GM12878 (cell line): Measurements from ENCODE around the gene ELMO3.

Source experiments
- ATF7 ChIP-seq: fragments of 450-650 bp; IDR thresholded peaks from 2 replicates; pipeline ENCODE4 v1.6.1; 2016; ENCODE audit warnings: low read depth, mild to moderate bottlenecking
- BHLHE40 ChIP-seq, 2 experiments: fragments of 450-650 bp in 1 of 2; IDR thresholded peaks; 2 replicates each; pipeline ENCODE4 v1.6.1; 2011 to 2017; ENCODE audit warnings: low read depth in 2 of 2, borderline replicate concordance in 1 of 2, improper control_type of control experiment in 1 of 2, low read length in 1 of 2, mild to moderate bottlenecking in 1 of 2
- EZH2 ChIP-seq: IDR thresholded peaks from 2 replicates; pipeline ENCODE4 v1.6.1; 2012; ENCODE audit warnings: low read depth, mild to moderate bottlenecking, control low read depth, inconsistent platforms, low read length, borderline replicate concordance; ENCODE audit not compliant: control insufficient read depth
- JUND ChIP-seq: IDR thresholded peaks from 2 replicates; pipeline ENCODE4 v1.6.1; 2012; ENCODE audit warnings: low read depth, mild to moderate bottlenecking, low read length, improper control_type of control experiment, moderate library complexity
- NR2F1 ChIP-seq: fragments of 450-650 bp; conservative IDR thresholded peaks from 2 replicates; pipeline ENCODE4 v1.6.1; 2017; ENCODE audit warnings: mild to moderate bottlenecking
- PML ChIP-seq: IDR thresholded peaks from 2 replicates; pipeline ENCODE4 v1.6.1; 2012; ENCODE audit warnings: low read length, inconsistent platforms
- POLR2A ChIP-seq: IDR thresholded peaks from 2 replicates; pipeline ENCODE4 v1.6.1; 2011; ENCODE audit warnings: low read depth, mild to moderate bottlenecking, low read length
- SMAD1 ChIP-seq: fragments of 450-650 bp; IDR thresholded peaks from 2 replicates; pipeline ENCODE4 v1.6.1; 2018; ENCODE audit warnings: mild to moderate bottlenecking, low read depth; ENCODE audit not compliant: partially characterized antibody
- SRF ChIP-seq, 2 experiments: IDR thresholded peaks; 2 replicates each; pipeline ENCODE4 v1.6.1; 2011; ENCODE audit warnings: low read depth in 2 of 2, low read length in 2 of 2, mild to moderate bottlenecking in 1 of 2, moderate library complexity in 1 of 2
- TAF1 ChIP-seq: IDR thresholded peaks from 2 replicates; pipeline ENCODE4 v1.6.1; 2011; ENCODE audit warnings: mild to moderate bottlenecking, low read depth, low read length, borderline replicate concordance
- TF ChIP-seq, protein P1 (sequence below): IDR thresholded peaks from 2 replicates; pipeline ENCODE4 v1.6.1; 2011; ENCODE audit warnings: low read depth, low read length, improper control_type of control experiment, borderline replicate concordance
- TF ChIP-seq, protein P2 (sequence below), 3 experiments: IDR thresholded peaks in 2 of 3; conservative IDR thresholded peaks in 1 of 3; 2 replicates each; pipeline ENCODE4 v1.5.1; 2011; ENCODE audit warnings: low read depth in 3 of 3, low read length in 3 of 3, mild to moderate bottlenecking in 3 of 3, control low read depth in 2 of 3, moderate library complexity in 2 of 3, inconsistent platforms in 1 of 3, mixed read lengths in 1 of 3; ENCODE audit not compliant: control insufficient read depth in 2 of 3, insufficient read depth in 1 of 3; ENCODE audit errors: extremely low read depth in 1 of 3

DNA sequence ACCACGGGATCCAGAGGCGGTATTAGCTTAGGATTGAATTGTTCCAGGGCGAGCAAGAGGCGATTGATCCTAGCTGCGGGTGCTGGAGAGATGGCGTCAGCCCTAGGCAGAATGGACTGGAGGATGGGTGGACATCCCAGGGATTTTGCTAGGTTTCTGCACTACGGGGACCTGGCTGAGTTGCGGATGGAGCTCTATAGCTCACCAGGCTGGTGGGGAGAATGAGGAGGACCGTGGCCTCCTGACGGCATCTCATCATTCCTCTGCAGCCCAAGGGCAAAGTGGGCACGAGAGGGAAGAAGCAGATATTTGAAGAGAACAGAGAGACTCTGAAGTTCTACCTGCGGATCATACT lies 28.6 kb downstream of the ELMO3 start:
- TF ChIP-seq BHLHE40 (IDR thresholded peaks at IDR 0.05; ENCODE audit: borderline replicate concordance in 1 of 2, low read depth in 2 of 2, low read length in 1 of 2) (no peak), SRF (IDR thresholded peaks at IDR 0.05; ENCODE audit: low read depth in 2 of 2, low read length in 2 of 2) (no peak), EZH2 (no peak), NR2F1 (no peak), ATF7 (no peak), SMAD1 (no peak), TAF1 (no peak), POLR2A (no peak), JUND (no peak), PML (no peak)
- TF ChIP-seq, protein P1, sequence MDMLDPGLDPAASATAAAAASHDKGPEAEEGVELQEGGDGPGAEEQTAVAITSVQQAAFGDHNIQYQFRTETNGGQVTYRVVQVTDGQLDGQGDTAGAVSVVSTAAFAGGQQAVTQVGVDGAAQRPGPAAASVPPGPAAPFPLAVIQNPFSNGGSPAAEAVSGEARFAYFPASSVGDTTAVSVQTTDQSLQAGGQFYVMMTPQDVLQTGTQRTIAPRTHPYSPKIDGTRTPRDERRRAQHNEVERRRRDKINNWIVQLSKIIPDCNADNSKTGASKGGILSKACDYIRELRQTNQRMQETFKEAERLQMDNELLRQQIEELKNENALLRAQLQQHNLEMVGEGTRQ: no peak
- TF ChIP-seq, protein P2, sequence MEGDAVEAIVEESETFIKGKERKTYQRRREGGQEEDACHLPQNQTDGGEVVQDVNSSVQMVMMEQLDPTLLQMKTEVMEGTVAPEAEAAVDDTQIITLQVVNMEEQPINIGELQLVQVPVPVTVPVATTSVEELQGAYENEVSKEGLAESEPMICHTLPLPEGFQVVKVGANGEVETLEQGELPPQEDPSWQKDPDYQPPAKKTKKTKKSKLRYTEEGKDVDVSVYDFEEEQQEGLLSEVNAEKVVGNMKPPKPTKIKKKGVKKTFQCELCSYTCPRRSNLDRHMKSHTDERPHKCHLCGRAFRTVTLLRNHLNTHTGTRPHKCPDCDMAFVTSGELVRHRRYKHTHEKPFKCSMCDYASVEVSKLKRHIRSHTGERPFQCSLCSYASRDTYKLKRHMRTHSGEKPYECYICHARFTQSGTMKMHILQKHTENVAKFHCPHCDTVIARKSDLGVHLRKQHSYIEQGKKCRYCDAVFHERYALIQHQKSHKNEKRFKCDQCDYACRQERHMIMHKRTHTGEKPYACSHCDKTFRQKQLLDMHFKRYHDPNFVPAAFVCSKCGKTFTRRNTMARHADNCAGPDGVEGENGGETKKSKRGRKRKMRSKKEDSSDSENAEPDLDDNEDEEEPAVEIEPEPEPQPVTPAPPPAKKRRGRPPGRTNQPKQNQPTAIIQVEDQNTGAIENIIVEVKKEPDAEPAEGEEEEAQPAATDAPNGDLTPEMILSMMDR (IDR thresholded peaks at IDR 0.05 in 2 of 3, conservative IDR thresholded peaks at IDR 0.05 in 1 of 3; ENCODE audit: control insufficient read depth in 2 of 3, extremely low read depth in 1 of 3, insufficient read depth in 1 of 3, low read depth in 3 of 3, low read length in 3 of 3): no peak
